Activated T-helper 2 cell treated with anti-CD3 and anti-CD28 coated beads, Interferon-gamma antibody, Interleukin-2, Interleukin-4, amounts not matched to agents 10 μg/mL and 5 μg/mL and 100 μg/mL, durations not matched to agents 14 hours and 24 hours and 36 hours (primary cell): Measurements from ENCODE around the gene ZSWIM8. TPM values are rescaled to one million over a fixed set of nuclear protein-coding genes. Genes with fewer than 3 reads are reported as not detected.
"Not testable (repeated sequence)": the region's sequence is repeated elsewhere in the genome, so short reads cannot be mapped to it uniquely, and the experiment has no call there.

Experiments used
- DNase-seq: peaks from one replicate; pipeline ENCODE4 v3.0.0; 2021; ENCODE audit warnings: low spot score
- H3K27ac Mint-ChIP-seq: one replicate; pipeline ENCODE4 v1.8.0; 2021; ENCODE audit warnings: mixed read lengths
- H3K27me3 Mint-ChIP-seq: one replicate; pipeline ENCODE4 v1.8.0; 2021; ENCODE audit warnings: low read depth, mixed read lengths
- H3K36me3 Mint-ChIP-seq: one replicate; pipeline ENCODE4 v1.8.0; 2021; ENCODE audit warnings: low read depth, mixed read lengths
- H3K4me1 Mint-ChIP-seq: one replicate; pipeline ENCODE4 v1.8.0; 2021; ENCODE audit warnings: low read depth, mixed read lengths
- H3K4me3 Mint-ChIP-seq: one replicate; pipeline ENCODE4 v1.8.0; 2021; ENCODE audit warnings: low read depth, mild to moderate bottlenecking, moderate library complexity, mixed read lengths
- H3K9me3 Mint-ChIP-seq: one replicate; pipeline ENCODE4 v1.8.0; 2021; ENCODE audit warnings: mixed read lengths
- intact Hi-C: fragments of 100-400 bp; cut with micrococcal nuclease; formaldehyde crosslinking; loops from one replicate; pipeline ENCODE4 v1.15.1; 2023
- total RNA-seq: library from RNA; stranded (reverse); gene quantifications from 2 replicates; pipeline ENCODE4 v1.2.3, GENCODE V29; 2022

The ZSWIM8 gene
- total RNA-seq, 1 donor from 2014 or later, result 50.0 TPM

DNA sequence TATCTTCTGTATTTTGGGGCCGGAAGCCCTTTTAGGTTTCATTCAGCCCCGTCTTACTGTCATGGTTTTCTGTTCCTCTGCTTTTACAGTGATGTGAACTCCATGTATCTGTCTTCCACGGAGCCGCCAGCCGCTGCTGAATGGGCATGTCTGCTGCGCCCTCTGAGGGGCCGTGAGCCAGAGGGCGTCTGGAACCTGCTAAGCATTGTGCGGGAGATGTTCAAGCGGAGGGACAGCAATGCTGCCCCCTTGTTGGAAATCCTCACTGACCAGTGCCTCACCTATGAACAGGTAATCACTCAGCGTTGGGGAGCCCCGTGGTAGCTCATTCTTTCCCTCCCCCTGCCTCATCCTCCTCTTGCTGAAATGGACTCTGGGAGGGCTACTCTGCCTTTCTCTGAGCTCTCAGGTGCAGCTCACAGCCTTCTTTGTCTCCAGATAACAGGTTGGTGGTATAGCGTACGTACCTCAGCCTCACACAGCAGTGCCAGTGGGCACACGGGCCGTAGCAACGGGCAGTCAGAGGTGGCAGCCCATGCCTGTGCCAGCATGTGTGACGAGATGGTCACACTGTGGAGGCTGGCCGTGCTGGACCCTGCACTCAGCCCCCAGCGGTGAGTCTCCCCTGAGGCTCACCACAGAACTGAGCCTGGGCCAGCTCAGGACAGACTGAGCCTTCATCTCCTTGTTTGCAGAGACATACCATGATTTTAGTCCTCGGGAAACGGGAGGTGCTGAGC is 5.7 kb downstream of the ZSWIM8 start:
- H3K27ac Mint-ChIP-seq, result no peak overlapping the region
- H3K36me3 Mint-ChIP-seq, result peaks cover 53% of the 10 kb centered on the region
- H3K4me1 Mint-ChIP-seq, result peaks cover 10% of the 10 kb centered on the region
- H3K4me3 Mint-ChIP-seq, result no peak overlapping the region
- no peaks in the 10 kb centered on the region for H3K27me3 Mint-ChIP-seq
- no peaks in the 10 kb centered on the region for H3K9me3 Mint-ChIP-seq
- intact Hi-C loops, result no loop called here
- DNase-seq, result no peak

DNA sequence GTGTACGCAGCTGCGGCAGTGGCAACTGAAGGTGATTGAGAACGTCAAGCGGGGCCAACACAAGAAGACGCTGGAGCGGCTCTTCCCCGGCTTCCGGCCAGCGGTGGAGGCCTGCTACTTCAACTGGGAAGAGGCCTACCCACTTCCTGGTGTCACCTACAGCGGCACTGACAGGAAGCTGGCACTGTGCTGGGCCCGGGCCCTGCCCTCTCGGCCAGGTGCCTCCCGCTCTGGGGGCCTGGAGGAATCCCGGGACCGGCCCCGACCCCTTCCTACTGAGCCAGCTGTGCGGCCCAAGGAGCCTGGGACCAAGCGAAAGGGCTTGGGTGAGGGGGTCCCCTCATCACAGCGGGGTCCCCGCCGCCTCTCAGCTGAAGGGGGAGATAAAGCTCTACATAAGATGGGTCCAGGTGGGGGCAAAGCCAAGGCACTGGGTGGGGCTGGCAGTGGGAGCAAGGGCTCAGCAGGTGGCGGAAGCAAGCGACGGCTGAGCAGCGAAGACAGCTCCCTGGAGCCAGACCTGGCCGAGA is 6.5 kb downstream of the ZSWIM8 start:
- Mint-ChIP-seq H3K27ac (no peak overlapping the region), H3K4me1 (peaks cover 3% of the 10 kb centered on the region), H3K36me3 (peaks cover 60% of the 10 kb centered on the region), H3K27me3 (no peaks in the 10 kb centered on the region), H3K9me3 (no peaks in the 10 kb centered on the region), H3K4me3 (no peak overlapping the region)
- no peak for DNase-seq
- intact Hi-C loops, result no loop called here

DNA sequence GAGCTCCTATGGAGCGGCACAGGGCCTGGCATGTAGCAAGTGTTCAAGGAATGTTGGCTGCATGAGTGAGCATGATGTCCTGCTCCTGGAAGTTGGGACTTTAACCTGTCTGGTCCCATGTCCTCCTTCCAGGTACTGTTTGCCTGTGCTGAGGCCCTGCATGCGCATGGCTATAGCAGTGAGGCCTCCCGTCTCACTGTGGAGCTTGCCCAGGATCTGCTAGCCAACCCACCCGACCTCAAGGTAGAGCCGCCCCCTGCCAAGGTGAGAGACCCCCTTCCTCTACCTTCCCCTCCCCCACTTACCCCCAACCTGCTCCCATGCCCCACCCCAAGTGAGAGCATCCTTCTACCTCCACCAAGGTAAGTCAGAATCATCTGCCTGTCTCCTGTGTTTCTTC is 8.1 kb downstream of the ZSWIM8 start:
- H3K36me3 Mint-ChIP-seq, result peaks cover 74% of the 10 kb centered on the region
- no peaks in the 10 kb centered on the region for H3K4me1 Mint-ChIP-seq
- H3K27me3 Mint-ChIP-seq, result no peaks in the 10 kb centered on the region
- DNase-seq, result no peak
- intact Hi-C loops, result no loop called here
- H3K27ac Mint-ChIP-seq, result no peak overlapping the region
- no peak overlapping the region for H3K4me3 Mint-ChIP-seq
- no peaks in the 10 kb centered on the region for H3K9me3 Mint-ChIP-seq

DNA sequence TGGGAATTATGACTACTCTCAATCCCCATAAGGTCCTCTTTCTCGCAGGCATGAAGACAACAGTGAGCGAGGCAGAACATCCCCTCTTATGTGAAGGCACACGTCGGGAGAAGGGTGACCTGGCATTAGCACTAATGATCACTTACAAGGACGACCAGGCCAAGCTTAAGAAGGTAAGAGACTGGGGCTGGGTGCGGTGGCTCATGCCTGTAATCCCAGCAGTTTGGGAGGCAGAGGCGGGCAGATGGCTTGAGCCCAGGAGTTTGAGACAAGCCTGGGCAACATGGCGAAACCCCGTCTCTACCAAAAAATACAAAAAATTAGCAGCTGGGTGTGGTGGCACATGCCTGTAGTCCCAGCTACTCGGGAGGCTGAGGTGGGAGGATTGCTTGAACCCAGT is 10.1 kb downstream of the ZSWIM8 start:
- H3K9me3 Mint-ChIP-seq, intact Hi-C loops, DNase-seq, H3K27ac Mint-ChIP-seq, H3K27me3 Mint-ChIP-seq, H3K4me1 Mint-ChIP-seq, H3K4me3 Mint-ChIP-seq: not testable (repeated sequence)
- peaks cover 77% of the 10 kb centered on the region for H3K36me3 Mint-ChIP-seq

DNA sequence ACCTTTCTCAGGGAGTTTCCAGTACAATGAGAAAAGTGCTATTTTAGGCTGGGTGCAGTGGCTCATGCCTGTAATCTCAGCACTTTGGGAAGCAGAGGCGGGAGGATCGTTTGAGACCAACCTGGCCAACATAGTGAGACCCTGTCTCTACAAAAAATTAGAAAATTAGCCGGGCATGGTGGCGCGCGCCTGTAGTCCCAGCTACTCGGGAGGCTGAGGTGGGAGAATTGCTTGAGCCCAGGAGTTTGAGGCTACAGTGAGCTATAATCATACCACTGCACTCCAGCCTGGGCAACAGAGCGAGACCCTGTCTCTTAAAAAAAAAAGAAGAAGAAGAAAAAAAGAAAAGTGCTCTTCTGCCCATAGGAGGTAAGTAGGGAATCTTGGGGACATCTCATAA is 10.6 kb downstream of the ZSWIM8 start:
- Mint-ChIP-seq H3K27ac (peak overlapping the region; percentile 2), H3K36me3 (peaks cover 79% of the 10 kb centered on the region)
- H3K27me3 Mint-ChIP-seq, DNase-seq, intact Hi-C loops, H3K4me3 Mint-ChIP-seq, H3K4me1 Mint-ChIP-seq, H3K9me3 Mint-ChIP-seq: not testable (repeated sequence)

DNA sequence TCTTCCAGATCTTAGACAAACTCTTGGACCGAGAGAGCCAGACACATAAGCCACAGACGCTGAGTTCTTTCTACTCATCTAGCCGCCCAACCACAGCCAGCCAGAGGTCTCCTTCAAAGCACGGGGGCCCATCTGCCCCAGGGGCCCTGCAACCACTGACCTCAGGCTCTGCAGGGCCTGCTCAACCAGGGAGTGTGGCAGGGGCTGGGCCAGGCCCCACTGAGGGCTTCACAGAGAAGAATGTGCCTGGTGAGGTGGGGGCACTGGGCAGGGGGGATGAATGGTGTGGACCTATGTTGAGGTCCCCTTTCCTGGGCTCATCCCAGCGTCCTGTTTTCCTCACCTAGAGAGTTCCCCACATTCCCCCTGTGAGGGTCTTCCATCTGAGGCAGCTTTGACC is 11.4 kb downstream of the ZSWIM8 start:
- DNase-seq, result no peak
- Mint-ChIP-seq H3K4me3 (no peak overlapping the region), H3K9me3 (no peaks in the 10 kb centered on the region), H3K4me1 (no peaks in the 10 kb centered on the region), H3K36me3 (peaks cover 78% of the 10 kb centered on the region), H3K27me3 (no peaks in the 10 kb centered on the region), H3K27ac (no peak overlapping the region)
- intact Hi-C loops, result no loop called here

DNA sequence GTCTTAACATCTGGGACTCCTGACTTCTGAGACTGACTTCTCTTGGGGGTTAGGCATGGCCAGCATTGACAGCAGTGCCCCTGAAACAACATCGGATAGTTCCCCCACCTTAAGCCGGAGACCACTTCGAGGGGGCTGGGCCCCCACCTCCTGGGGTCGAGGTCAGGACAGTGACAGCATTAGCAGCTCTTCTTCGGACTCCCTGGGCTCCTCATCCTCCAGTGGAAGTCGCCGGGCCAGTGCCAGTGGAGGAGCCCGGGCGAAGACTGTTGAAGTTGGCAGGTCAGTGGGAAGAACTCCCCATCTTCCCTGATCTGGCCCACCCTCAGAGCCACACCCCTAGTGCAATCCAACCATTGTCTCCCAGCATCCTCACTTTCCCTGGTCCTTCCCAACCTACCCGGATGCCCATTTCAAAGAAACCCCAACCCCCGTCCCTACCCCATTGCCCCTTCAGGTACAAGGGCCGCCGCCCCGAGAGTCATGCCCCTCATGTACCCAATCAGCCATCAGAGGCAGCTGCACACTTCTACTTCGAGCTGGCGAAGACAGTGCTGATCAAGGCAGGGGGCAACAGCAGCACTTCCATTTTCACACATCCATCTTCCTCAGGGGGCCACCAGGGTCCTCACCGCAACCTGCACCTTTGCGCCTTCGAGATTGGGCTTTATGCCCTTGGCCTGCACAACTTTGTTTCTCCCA is 12.1 kb downstream of the ZSWIM8 start:
- DNase-seq, result no peak
- H3K4me1 Mint-ChIP-seq, result no peaks in the 10 kb centered on the region
- no peak overlapping the region for H3K4me3 Mint-ChIP-seq
- H3K36me3 Mint-ChIP-seq, result peaks cover 81% of the 10 kb centered on the region
- intact Hi-C loops, result no loop called here
- H3K27me3 Mint-ChIP-seq, result no peaks in the 10 kb centered on the region
- H3K27ac Mint-ChIP-seq, result no peak overlapping the region
- H3K9me3 Mint-ChIP-seq, result no peaks in the 10 kb centered on the region

DNA sequence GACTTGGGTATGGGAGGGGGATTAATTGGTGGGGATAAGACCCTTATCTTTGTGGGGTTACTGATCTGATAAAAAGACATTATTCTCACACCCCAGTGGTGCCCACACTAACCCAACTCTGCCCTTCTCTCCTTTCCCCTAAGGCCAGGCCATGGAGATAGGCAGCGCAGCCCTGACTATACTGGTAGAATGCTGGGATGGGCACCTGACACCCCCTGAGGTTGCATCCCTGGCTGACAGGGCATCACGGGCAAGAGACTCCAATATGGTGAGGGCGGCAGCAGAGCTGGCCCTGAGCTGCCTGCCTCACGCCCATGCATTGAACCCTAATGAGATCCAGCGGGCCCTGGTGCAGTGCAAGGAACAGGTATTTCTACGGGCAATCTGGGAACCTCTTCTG is 12.7 kb downstream of the ZSWIM8 start:
- intact Hi-C loops, result no loop called here

DNA sequence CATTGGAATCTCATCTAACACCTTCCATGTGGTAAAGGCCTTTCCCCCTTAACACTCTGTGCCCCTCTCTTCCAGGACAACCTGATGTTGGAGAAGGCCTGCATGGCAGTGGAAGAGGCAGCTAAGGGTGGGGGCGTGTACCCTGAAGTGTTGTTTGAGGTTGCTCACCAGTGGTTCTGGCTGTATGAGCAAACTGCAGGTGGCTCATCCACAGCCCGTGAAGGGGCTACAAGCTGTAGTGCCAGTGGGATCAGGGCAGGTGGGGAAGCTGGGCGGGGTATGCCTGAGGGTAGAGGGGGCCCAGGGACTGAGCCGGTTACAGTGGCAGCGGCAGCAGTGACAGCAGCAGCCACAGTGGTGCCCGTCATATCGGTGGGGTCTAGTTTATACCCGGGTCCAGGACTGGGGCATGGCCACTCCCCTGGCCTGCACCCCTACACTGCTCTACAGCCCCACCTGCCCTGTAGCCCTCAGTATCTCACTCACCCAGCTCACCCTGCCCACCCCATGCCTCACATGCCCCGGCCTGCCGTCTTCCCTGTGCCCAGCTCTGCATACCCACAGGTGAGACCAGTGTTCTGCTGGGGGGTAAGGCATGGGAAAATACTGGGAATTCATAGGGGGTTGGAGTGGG is 13.6 kb downstream of the ZSWIM8 start:
- no peak overlapping the region for H3K4me3 Mint-ChIP-seq
- DNase-seq, result no peak
- no peaks in the 10 kb centered on the region for H3K27me3 Mint-ChIP-seq
- H3K36me3 Mint-ChIP-seq, result peaks cover 81% of the 10 kb centered on the region
- peaks cover 6% of the 10 kb centered on the region for H3K4me1 Mint-ChIP-seq
- H3K27ac Mint-ChIP-seq, result no peak overlapping the region
- intact Hi-C loops, result no loop called here
- no peaks in the 10 kb centered on the region for H3K9me3 Mint-ChIP-seq

More for the DNA sequence above, 12.7 kb downstream of the ZSWIM8 start:
- H3K4me3 Mint-ChIP-seq, result no peak overlapping the region
- H3K4me1 Mint-ChIP-seq, result no peaks in the 10 kb centered on the region
- no peaks in the 10 kb centered on the region for H3K9me3 Mint-ChIP-seq
- DNase-seq, result no peak
- no peak overlapping the region for H3K27ac Mint-ChIP-seq
- H3K36me3 Mint-ChIP-seq, result peaks cover 81% of the 10 kb centered on the region
- no peaks in the 10 kb centered on the region for H3K27me3 Mint-ChIP-seq

DNA sequence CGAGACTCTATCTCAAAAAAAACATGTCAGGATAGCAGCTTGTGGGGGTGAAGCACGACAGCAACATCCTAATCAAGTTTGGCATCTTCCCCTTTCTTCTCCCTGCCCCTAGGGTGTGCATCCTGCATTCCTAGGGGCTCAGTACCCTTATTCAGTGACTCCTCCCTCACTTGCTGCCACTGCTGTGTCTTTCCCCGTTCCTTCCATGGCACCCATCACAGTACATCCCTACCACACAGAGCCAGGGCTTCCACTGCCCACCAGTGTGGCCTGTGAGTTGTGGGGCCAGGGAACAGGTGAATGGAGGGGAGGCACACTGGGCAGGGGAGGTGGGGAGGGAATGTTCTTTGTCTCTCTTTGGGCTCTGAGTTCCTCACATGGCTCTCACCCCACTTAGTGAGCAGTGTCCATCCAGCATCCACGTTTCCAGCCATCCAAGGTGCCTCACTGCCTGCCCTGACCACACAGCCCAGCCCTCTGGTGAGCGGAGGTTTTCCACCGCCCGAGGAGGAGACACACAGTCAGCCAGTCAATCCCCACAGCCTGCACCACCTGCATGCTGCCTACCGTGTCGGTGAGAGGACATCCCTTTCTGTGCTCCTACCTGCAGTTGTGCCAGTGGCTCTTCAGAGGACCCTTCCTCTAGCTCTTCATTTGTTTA is 14.6 kb downstream of the ZSWIM8 start:
- no peak overlapping the region for H3K27ac Mint-ChIP-seq
- H3K36me3 Mint-ChIP-seq, result peaks cover 79% of the 10 kb centered on the region
- H3K4me3 Mint-ChIP-seq, result no peak overlapping the region
- H3K9me3 Mint-ChIP-seq, result no peaks in the 10 kb centered on the region
- intact Hi-C loops, result no loop called here
- H3K4me1 Mint-ChIP-seq, result peaks cover 7% of the 10 kb centered on the region
- no peak for DNase-seq
- no peaks in the 10 kb centered on the region for H3K27me3 Mint-ChIP-seq

DNA sequence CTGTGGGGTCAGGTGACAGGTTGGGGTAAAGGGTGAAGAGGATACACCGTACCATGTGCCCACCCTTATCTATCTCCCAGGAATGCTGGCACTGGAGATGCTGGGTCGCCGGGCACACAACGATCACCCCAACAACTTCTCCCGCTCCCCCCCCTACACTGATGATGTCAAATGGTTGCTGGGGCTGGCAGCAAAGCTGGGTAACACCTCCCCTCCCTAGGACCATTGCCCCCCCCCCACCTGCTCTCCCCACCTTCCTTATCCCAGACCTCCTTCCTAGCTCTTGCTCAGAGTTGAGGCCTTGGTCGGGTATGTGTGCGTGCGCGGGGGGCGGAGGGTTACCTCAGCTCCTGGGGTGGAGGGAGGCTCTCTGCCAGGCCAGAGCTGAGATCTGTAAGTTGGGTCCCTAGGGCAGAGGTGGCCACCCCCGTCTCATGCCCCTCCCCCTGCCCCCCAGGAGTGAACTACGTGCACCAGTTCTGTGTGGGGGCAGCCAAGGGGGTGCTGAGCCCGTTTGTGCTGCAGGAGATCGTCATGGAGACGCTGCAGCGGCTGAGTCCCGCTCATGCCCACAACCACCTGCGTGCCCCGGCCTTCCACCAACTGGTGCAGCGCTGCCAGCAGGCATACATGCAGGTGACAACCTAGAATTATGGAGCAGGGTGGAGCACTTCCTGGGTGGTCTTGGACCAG is 15.3 kb downstream of the ZSWIM8 start:
- Mint-ChIP-seq H3K4me1 (peaks cover 7% of the 10 kb centered on the region), H3K36me3 (peaks cover 78% of the 10 kb centered on the region), H3K27ac (no peak overlapping the region), H3K9me3 (no peaks in the 10 kb centered on the region), H3K4me3 (no peak overlapping the region), H3K27me3 (no peaks in the 10 kb centered on the region)
- DNase-seq, result no peak
- intact Hi-C loops, result no loop called here

DNA sequence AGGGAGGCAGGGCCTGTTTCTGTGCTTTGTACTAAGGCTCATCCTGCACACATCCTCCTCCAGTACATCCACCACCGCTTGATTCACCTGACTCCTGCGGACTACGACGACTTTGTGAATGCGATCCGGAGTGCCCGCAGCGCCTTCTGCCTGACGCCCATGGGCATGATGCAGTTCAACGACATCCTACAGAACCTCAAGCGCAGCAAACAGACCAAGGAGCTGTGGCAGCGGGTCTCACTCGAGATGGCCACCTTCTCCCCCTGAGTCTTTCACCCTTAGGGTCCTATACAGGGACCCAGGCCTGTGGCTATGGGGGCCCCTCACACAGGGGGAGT is 15.8 kb downstream of the ZSWIM8 start:
- Mint-ChIP-seq H3K36me3 (peaks cover 81% of the 10 kb centered on the region), H3K9me3 (no peaks in the 10 kb centered on the region), H3K27ac (no peak overlapping the region), H3K27me3 (no peaks in the 10 kb centered on the region), H3K4me1 (peaks cover 7% of the 10 kb centered on the region), H3K4me3 (no peak overlapping the region)
- DNase-seq, result no peak
- intact Hi-C loops, result no loop called here
